Liver (tissue), 9 donors: ENCODE data around the gene HSPA12B. TPM values are rescaled to one million over a fixed set of nuclear protein-coding genes. Genes with fewer than 3 reads are reported as not detected.

Source experiments
- DNase-seq: peaks from one replicate; pipeline ENCODE4 v3.0.0-alpha.2; 2017; ENCODE audit warnings: low spot score
- H3K27ac ChIP-seq, 2 donors: one replicate each; pipeline ENCODE4 v1.7.0; 2013; ENCODE audit warnings: inconsistent platforms in 2 of 2, low read length in 2 of 2, control low read depth in 1 of 2, low read depth in 1 of 2, mild to moderate bottlenecking in 1 of 2
- H3K27me3 ChIP-seq, 4 donors: one replicate each; pipeline versions ENCODE4 v1.6.1 to v1.7.0; 2013; ENCODE audit warnings: low read length in 3 of 4, inconsistent platforms in 1 of 4, mild to moderate bottlenecking in 1 of 4, moderate library complexity in 1 of 4; ENCODE audit not compliant: control insufficient read depth in 4 of 4, insufficient read depth in 4 of 4
- H3K36me3 ChIP-seq, 4 donors: one replicate each; pipeline versions ENCODE4 v1.6.1 to v1.7.0; 2013; ENCODE audit warnings: low read length in 3 of 4, mild to moderate bottlenecking in 3 of 4, low read depth in 1 of 4, moderate library complexity in 1 of 4; ENCODE audit not compliant: control insufficient read depth in 4 of 4, insufficient read depth in 3 of 4
- H3K4me1 ChIP-seq, 4 donors: one replicate each; pipeline versions ENCODE4 v1.6.1 to v1.7.0; 2013; ENCODE audit warnings: low read length in 3 of 4, mild to moderate bottlenecking in 3 of 4, moderate library complexity in 1 of 4; ENCODE audit not compliant: control insufficient read depth in 4 of 4, insufficient read depth in 4 of 4
- H3K4me3 ChIP-seq, 3 donors: one replicate each; pipeline versions ENCODE4 v1.6.1 to v1.7.0; 2013; ENCODE audit warnings: low read length in 3 of 3, control low read depth in 1 of 3, low read depth in 1 of 3, mild to moderate bottlenecking in 1 of 3
- H3K9ac ChIP-seq, 2 donors: one replicate each; pipeline ENCODE4 v1.7.0; 2013; ENCODE audit warnings: low read length in 2 of 2, mild to moderate bottlenecking in 2 of 2, moderate library complexity in 2 of 2, control low read depth in 1 of 2, low read depth in 1 of 2
- H3K9me3 ChIP-seq, 4 donors: one replicate each; pipeline versions ENCODE4 v1.6.1 to v1.7.0; 2013; ENCODE audit warnings: low read length in 3 of 4; ENCODE audit not compliant: control insufficient read depth in 4 of 4
- EGR1 ChIP-seq, 2 donors: IDR thresholded peaks; 2 replicates each; pipeline ENCODE4 v1.6.1; 2016 to 2018; ENCODE audit warnings: antibody characterized with exemption in 2 of 2, low read depth in 2 of 2
- FOXA1 ChIP-seq: IDR thresholded peaks from 2 replicates; pipeline ENCODE4 v1.6.1; 2016; ENCODE audit warnings: antibody characterized with exemption
- FOXA2 ChIP-seq: IDR thresholded peaks from 2 replicates; pipeline ENCODE4 v1.6.1; 2016; ENCODE audit warnings: antibody characterized with exemption
- GABPA ChIP-seq, 2 donors: IDR thresholded peaks in 1 of 2; conservative IDR thresholded peaks in 1 of 2; 2 replicates each; pipeline ENCODE4 v1.6.1; 2016; ENCODE audit warnings: antibody characterized with exemption in 2 of 2, mild to moderate bottlenecking in 1 of 2, moderate library complexity in 1 of 2
- HNF4A ChIP-seq, 2 donors: conservative IDR thresholded peaks; 2 replicates each; pipeline ENCODE4 v1.6.1; 2016; ENCODE audit warnings: antibody characterized with exemption in 2 of 2, mild to moderate bottlenecking in 2 of 2
- HNF4G ChIP-seq: IDR thresholded peaks from 2 replicates; pipeline ENCODE4 v1.6.1; 2016; ENCODE audit warnings: antibody characterized with exemption
- JUND ChIP-seq, 2 donors: IDR thresholded peaks; 2 replicates each; pipeline ENCODE4 v1.6.1; 2016; ENCODE audit warnings: antibody characterized with exemption in 2 of 2
- NR2F2 ChIP-seq: IDR thresholded peaks from 2 replicates; pipeline ENCODE4 v1.6.1; 2016; ENCODE audit warnings: antibody characterized with exemption
- RAD21 ChIP-seq, 2 donors: IDR thresholded peaks; 2 replicates each; pipeline ENCODE4 v1.6.1; 2016; ENCODE audit warnings: antibody characterized with exemption in 2 of 2, mild to moderate bottlenecking in 2 of 2
- RXRA ChIP-seq, 2 donors: IDR thresholded peaks; 2 replicates each; pipeline ENCODE4 v1.6.1; 2017 to 2018; ENCODE audit warnings: antibody characterized with exemption in 2 of 2, mild to moderate bottlenecking in 1 of 2
- SP1 ChIP-seq: IDR thresholded peaks from 2 replicates; pipeline ENCODE4 v1.6.1; 2018; ENCODE audit warnings: antibody characterized with exemption, mild to moderate bottlenecking
- TAF1 ChIP-seq: conservative IDR thresholded peaks from 2 replicates; pipeline ENCODE4 v1.6.1; 2016; ENCODE audit warnings: antibody characterized with exemption, mild to moderate bottlenecking
- YY1 ChIP-seq: IDR thresholded peaks from 2 replicates; pipeline ENCODE4 v1.6.1; 2016; ENCODE audit warnings: antibody characterized with exemption, mild to moderate bottlenecking
- WGBS: extraction: QIAGEN DNeasy Blood & Tissue Kit; methylation state at CpG from one replicate; pipeline ENCODE4 v1.1.7; 2013; 5-methylcytosine and 5-hydroxymethylcytosine counted together
- polyA plus RNA-seq, 2 donors: library from polyadenylated mRNA; stranded (reverse) in 1 of 2; unstranded in 1 of 2; fragments of 200-250 nt in 1 of 2; fragments of >200 nt in 1 of 2; fragmentation: Nextera tagmentation in 1 of 2; extraction: Ambion mirVana in 1 of 2; gene quantifications; one replicate each; pipeline versions ENCODE4 v1.2.1 to v1.2.3, GENCODE V29; 2013 to 2015
- total RNA-seq, 2 donors: library from RNA; depleted of rRNA; stranded (reverse); fragments of >200 nt; gene quantifications; one replicate each; pipeline ENCODE4 v1.2.3, GENCODE V29; 2014
- TF ChIP-seq, protein P1 (sequence below): IDR thresholded peaks from 2 replicates; pipeline ENCODE4 v1.6.1; 2016; ENCODE audit warnings: antibody characterized with exemption, mild to moderate bottlenecking
- TF ChIP-seq, protein P2 (sequence below): IDR thresholded peaks from 2 replicates; pipeline ENCODE4 v1.6.1; 2016; ENCODE audit warnings: antibody characterized with exemption
- TF ChIP-seq, protein P3 (sequence below): IDR thresholded peaks from 2 replicates; pipeline ENCODE4 v1.6.1; 2016; ENCODE audit warnings: antibody characterized with exemption
- TF ChIP-seq, protein P4 (sequence below): IDR thresholded peaks from 2 replicates; pipeline ENCODE4 v1.6.1; 2016; ENCODE audit warnings: antibody characterized with exemption
- donor health status: healthy.
- donor health status: healthy.
- donor health status: healthy.
- donor health status: healthy.
- donor health status: healthy.

HSPA12B gene
- total and polyA plus RNA-seq, 4 donors = 0.72 to 1.8 (median 0.87) TPM

DNA sequence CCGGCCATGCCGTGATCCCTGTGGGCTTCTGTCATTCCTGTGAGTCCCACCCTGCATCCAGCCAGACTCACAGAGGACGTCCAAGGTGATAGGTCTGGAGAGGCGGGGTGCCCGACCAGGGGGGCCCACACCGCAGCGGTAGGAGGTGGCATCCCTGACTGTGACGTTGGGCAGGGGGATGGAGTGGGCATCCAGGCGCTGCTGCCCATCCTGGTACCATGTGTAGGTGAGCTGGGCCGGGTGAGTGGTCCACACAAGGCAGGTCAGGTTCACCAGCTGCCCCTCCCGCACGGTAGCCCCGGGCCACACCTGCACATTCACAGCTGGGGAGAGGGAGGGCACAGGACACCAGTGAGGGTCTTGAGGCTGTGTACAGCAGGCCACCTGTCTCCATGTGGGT, 39.1 kb upstream of the HSPA12B start:
- TF ChIP-seq SP1 (no peak), HNF4A (conservative IDR thresholded peaks at IDR 0.05) (no peak), EGR1 (IDR thresholded peaks at IDR 0.05; ENCODE audit: low read depth in 2 of 2) (no peak), RAD21 (IDR thresholded peaks at IDR 0.05) (no peak), TAF1 (no peak), GABPA (IDR thresholded peaks at IDR 0.05 in 1 of 2, conservative IDR thresholded peaks at IDR 0.05 in 1 of 2) (no peak), HNF4G (no peak), NR2F2 (no peak), JUND (IDR thresholded peaks at IDR 0.05) (no peak), RXRA (IDR thresholded peaks at IDR 0.05) (no peak), FOXA2 (no peak)
- TF ChIP-seq, protein P1, sequence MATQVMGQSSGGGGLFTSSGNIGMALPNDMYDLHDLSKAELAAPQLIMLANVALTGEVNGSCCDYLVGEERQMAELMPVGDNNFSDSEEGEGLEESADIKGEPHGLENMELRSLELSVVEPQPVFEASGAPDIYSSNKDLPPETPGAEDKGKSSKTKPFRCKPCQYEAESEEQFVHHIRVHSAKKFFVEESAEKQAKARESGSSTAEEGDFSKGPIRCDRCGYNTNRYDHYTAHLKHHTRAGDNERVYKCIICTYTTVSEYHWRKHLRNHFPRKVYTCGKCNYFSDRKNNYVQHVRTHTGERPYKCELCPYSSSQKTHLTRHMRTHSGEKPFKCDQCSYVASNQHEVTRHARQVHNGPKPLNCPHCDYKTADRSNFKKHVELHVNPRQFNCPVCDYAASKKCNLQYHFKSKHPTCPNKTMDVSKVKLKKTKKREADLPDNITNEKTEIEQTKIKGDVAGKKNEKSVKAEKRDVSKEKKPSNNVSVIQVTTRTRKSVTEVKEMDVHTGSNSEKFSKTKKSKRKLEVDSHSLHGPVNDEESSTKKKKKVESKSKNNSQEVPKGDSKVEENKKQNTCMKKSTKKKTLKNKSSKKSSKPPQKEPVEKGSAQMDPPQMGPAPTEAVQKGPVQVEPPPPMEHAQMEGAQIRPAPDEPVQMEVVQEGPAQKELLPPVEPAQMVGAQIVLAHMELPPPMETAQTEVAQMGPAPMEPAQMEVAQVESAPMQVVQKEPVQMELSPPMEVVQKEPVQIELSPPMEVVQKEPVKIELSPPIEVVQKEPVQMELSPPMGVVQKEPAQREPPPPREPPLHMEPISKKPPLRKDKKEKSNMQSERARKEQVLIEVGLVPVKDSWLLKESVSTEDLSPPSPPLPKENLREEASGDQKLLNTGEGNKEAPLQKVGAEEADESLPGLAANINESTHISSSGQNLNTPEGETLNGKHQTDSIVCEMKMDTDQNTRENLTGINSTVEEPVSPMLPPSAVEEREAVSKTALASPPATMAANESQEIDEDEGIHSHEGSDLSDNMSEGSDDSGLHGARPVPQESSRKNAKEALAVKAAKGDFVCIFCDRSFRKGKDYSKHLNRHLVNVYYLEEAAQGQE = no peak
- TF ChIP-seq, protein P2, sequence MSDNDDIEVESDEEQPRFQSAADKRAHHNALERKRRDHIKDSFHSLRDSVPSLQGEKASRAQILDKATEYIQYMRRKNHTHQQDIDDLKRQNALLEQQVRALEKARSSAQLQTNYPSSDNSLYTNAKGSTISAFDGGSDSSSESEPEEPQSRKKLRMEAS = no peak
- TF ChIP-seq, protein P3, sequence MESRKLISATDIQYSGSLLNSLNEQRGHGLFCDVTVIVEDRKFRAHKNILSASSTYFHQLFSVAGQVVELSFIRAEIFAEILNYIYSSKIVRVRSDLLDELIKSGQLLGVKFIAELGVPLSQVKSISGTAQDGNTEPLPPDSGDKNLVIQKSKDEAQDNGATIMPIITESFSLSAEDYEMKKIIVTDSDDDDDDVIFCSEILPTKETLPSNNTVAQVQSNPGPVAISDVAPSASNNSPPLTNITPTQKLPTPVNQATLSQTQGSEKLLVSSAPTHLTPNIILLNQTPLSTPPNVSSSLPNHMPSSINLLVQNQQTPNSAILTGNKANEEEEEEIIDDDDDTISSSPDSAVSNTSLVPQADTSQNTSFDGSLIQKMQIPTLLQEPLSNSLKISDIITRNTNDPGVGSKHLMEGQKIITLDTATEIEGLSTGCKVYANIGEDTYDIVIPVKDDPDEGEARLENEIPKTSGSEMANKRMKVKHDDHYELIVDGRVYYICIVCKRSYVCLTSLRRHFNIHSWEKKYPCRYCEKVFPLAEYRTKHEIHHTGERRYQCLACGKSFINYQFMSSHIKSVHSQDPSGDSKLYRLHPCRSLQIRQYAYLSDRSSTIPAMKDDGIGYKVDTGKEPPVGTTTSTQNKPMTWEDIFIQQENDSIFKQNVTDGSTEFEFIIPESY = no peak
- Histone ChIP-seq H3K9ac (no peak overlapping the region), H3K27me3 (no peaks in the 10 kb centered on the region), H3K36me3 (no peaks in the 10 kb centered on the region), H3K4me3 (no peak overlapping the region), H3K9me3 (peaks cover 0 to 3% (median 0%) of the 10 kb centered on the region in 4 donors), H3K27ac (no peak overlapping the region), H3K4me1 (no peaks in the 10 kb centered on the region)
- no peak for DNase-seq
- 91% methylated on average over 13 of the region's 13 CpGs for WGBS

DNA sequence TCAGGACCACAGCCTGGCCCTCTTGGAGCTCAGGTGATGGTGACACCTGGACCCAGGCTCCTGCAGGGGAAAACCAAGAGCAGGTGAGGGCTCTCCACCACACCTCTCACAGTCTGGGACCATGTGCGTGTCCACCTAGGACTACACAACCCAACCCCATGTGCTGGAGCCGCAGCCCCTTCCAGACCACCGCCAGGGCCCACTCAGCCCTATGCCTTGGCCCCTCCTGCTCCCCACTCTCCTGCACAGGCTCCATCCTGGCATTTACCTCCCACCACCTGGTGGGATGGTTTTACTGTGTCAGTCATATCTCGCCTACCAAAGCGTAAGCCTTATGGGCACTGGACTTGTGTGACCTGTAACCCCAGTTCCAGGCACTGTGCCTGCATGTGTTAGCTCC, 37.6 kb upstream of the HSPA12B start:
- H3K9ac ChIP-seq = no peak overlapping the region
- peaks cover 0 to 3% (median 0%) of the 10 kb centered on the region in 4 donors for H3K9me3 ChIP-seq
- H3K4me1 ChIP-seq = no peaks in the 10 kb centered on the region
- TF ChIP-seq, protein P1 = no peak
- TF ChIP-seq YY1 (no peak), TAF1 (no peak), FOXA1 (no peak), RXRA (IDR thresholded peaks at IDR 0.05) (no peak)
- TF ChIP-seq, protein P4, sequence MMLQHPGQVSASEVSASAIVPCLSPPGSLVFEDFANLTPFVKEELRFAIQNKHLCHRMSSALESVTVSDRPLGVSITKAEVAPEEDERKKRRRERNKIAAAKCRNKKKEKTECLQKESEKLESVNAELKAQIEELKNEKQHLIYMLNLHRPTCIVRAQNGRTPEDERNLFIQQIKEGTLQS = no peak
- TF ChIP-seq, protein P2 = no peak
- TF ChIP-seq, protein P3 = no peak
- no peak for DNase-seq
- no peaks in the 10 kb centered on the region for H3K36me3 ChIP-seq
- no peak overlapping the region for H3K4me3 ChIP-seq
- H3K27ac ChIP-seq = no peak overlapping the region
- 97% methylated on average over 5 of the region's 5 CpGs for WGBS
- no peaks in the 10 kb centered on the region for H3K27me3 ChIP-seq
